ENCODE data around the gene PAK6.

DNA sequence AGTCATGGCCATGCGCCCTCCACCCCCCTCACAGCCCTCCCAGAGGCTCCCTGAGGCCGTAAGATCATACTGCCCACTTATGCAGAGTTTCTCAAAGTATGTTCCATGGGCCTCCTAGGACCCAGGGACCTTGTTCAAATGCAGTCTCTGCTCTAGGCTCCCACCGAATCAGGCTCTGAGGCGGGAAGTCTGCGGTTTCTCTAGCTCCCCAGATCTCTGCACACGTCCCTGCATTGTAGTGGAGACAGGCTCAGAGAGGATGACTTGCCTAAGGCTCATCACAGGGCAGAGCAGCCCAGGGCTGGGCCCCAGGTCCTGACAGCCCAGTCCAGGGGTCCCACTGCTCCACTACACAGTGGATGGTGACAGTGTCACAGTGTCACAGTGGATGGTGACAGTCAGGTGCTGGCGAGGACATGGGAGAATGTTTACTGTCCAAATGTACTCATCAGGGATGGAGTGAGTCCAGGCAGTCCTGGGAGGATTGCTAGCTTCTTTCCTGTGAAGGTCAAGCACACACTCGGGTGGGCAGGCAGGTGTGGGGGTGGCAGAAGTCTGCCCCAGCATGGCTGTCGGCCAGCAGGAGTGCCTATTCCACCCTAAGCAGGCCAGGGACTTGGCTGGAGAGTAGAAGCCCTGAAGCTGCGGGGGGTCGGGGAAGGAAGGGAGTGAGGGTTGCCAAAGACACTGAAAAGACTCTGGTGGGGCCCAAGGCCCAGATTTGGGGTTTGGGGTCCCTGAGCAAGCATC is 31.6 kb downstream of the PAK6 start:
- TF ChIP-seq POLR2AphosphoS5 (IDR thresholded peaks at IDR 0.05; ENCODE audit: control insufficient read depth, insufficient read depth, low read depth, low read length) = no peak
- TF ChIP-seq JUN (IDR thresholded peaks at IDR 0.05; ENCODE audit: borderline replicate concordance, low read depth, low read length) = no peak
- no peak for TF ChIP-seq JUN (CRISPR knock-in tag; IDR thresholded peaks at IDR 0.05; ENCODE audit: borderline replicate concordance)
- no peak for TF ChIP-seq TARDBP (IDR thresholded peaks at IDR 0.05)

Data from K562 (cell line).